Urinary bladder (tissue), 4 donors: ENCODE measurements around the gene EDA. TPM values are rescaled to one million over a fixed set of nuclear protein-coding genes. Genes with fewer than 3 reads are reported as not detected.
"Not testable (repeated sequence)": the region's sequence is repeated elsewhere in the genome, so short reads cannot be mapped to it uniquely, and the experiment has no call there.

Experiments used
- DNase-seq: peaks from one replicate; pipeline ENCODE4 v3.0.0-alpha.2; 2015; ENCODE audit errors: extremely low spot score
- H3K27ac ChIP-seq: one replicate; pipeline ENCODE4 v1.5.1; 2013; ENCODE audit warnings: low read depth, mild to moderate bottlenecking, moderate library complexity
- H3K36me3 ChIP-seq: one replicate; pipeline ENCODE4 v1.6.1; 2013; ENCODE audit warnings: mild to moderate bottlenecking, moderate library complexity; ENCODE audit not compliant: insufficient read depth
- H3K4me1 ChIP-seq: one replicate; pipeline ENCODE4 v1.6.1; 2013; ENCODE audit warnings: mild to moderate bottlenecking, moderate library complexity; ENCODE audit not compliant: insufficient read depth
- H3K4me3 ChIP-seq: one replicate; pipeline ENCODE4 v1.5.1; 2013; ENCODE audit warnings: low read depth, low read length
- WGBS: extraction: QIAGEN DNeasy Blood & Tissue Kit; methylation state at CpG from one replicate; pipeline ENCODE4 v1.1.7; 2013; 5-methylcytosine and 5-hydroxymethylcytosine counted together
- polyA plus RNA-seq: library from polyadenylated mRNA; stranded (reverse); fragments of 200-250 nt; gene quantifications from one replicate; pipeline ENCODE4 v1.2.3, GENCODE V29; 2013
- total RNA-seq: library from RNA; depleted of rRNA; stranded (reverse); fragments of >200 nt; gene quantifications from one replicate; pipeline ENCODE4 v1.2.3, GENCODE V29; 2014
- donor health status: healthy with polysubstance abuse.
- donor health status: healthy.

Gene EDA
- total and polyA plus RNA-seq, 2 donors = 3.8 to 5.7 TPM

GRCh38 chrX:69998299-69998698 is 382.4 kb downstream of the EDA start:
- H3K4me1 ChIP-seq, H3K36me3 ChIP-seq, H3K27ac ChIP-seq: not testable (repeated sequence)

GRCh38 chrX:70001269-70001668 is 385.4 kb downstream of the EDA start:
- whole genome bisulfite sequencing = 46% methylated on average over 2 of the region's 2 CpGs
- H3K27ac ChIP-seq = no peak overlapping the region
- H3K36me3 ChIP-seq = no peaks in the 10 kb centered on the region
- H3K4me3 ChIP-seq = no peak overlapping the region
- H3K4me1 ChIP-seq = no peaks in the 10 kb centered on the region
- DNase-seq = no peak

More at GRCh38 chrX:69998299-69998698, 382.4 kb downstream of the EDA start:
- DNase-seq, H3K4me3 ChIP-seq: not testable (repeated sequence)

GRCh38 chrX:70001708-70002341 is 385.9 kb downstream of the EDA start:
- Histone ChIP-seq H3K4me3 (no peak overlapping the region), H3K27ac (no peak overlapping the region), H3K4me1 (no peaks in the 10 kb centered on the region), H3K36me3 (no peaks in the 10 kb centered on the region)
- no peak for DNase-seq
- 86% methylated on average over 3 of the region's 3 CpGs for WGBS

- Histone ChIP-seq H3K27ac (no peak overlapping the region), H3K4me3 (no peak overlapping the region), H3K4me1 (no peaks in the 10 kb centered on the region), H3K36me3 (no peaks in the 10 kb centered on the region)
- no peak for DNase-seq
Observed at GRCh38 chrX:70007946-70008345, 392.0 kb downstream of the EDA start.

GRCh38 chrX:70009049-70009448 is 393.1 kb downstream of the EDA start:
- Histone ChIP-seq H3K4me1 (no peaks in the 10 kb centered on the region), H3K4me3 (no peak overlapping the region), H3K27ac (no peak overlapping the region), H3K36me3 (no peaks in the 10 kb centered on the region)
- no peak for DNase-seq

- DNase-seq = no peak
- Histone ChIP-seq H3K27ac (no peak overlapping the region), H3K4me3 (no peak overlapping the region), H3K36me3 (no peaks in the 10 kb centered on the region), H3K4me1 (no peaks in the 10 kb centered on the region)
- WGBS = 89% methylated on average over 2 of the region's 2 CpGs
Observed at GRCh38 chrX:70009970-70010369, 394.1 kb downstream of the EDA start.

- Histone ChIP-seq H3K36me3 (no peaks in the 10 kb centered on the region), H3K4me1 (no peaks in the 10 kb centered on the region), H3K27ac (no peak overlapping the region), H3K4me3 (no peak overlapping the region)
- no peak for DNase-seq
- 77% methylated on average over 4 of the region's 4 CpGs for WGBS
Observed at GRCh38 chrX:70012756-70013155, 396.8 kb downstream of the EDA start.

- DNase-seq = no peak
- Histone ChIP-seq H3K36me3 (no peaks in the 10 kb centered on the region), H3K4me1 (no peaks in the 10 kb centered on the region), H3K27ac (no peak overlapping the region), H3K4me3 (no peak overlapping the region)
- WGBS = 41% methylated on average over 5 of the region's 5 CpGs
Observed at GRCh38 chrX:70013466-70014381, 397.8 kb downstream of the EDA start.

GRCh38 chrX:70016513-70016912 is 400.6 kb downstream of the EDA start:
- no peak for DNase-seq

GRCh38 chrX:70022616-70023015 is 406.7 kb downstream of the EDA start:
- DNase-seq = no peak
- no peak overlapping the region for H3K27ac ChIP-seq
- 82% methylated on average over 4 of the region's 4 CpGs for WGBS
- H3K4me1 ChIP-seq = no peaks in the 10 kb centered on the region
- H3K36me3 ChIP-seq = no peaks in the 10 kb centered on the region
- no peak overlapping the region for H3K4me3 ChIP-seq

More at GRCh38 chrX:70016513-70016912, 400.6 kb downstream of the EDA start:
- Histone ChIP-seq H3K4me3 (no peak overlapping the region), H3K4me1 (no peaks in the 10 kb centered on the region), H3K27ac (no peak overlapping the region), H3K36me3 (no peaks in the 10 kb centered on the region)
- WGBS = 90% methylated on average over 2 of the region's 2 CpGs

GRCh38 chrX:70025464-70025863 is 409.6 kb downstream of the EDA start:
- no peak overlapping the region for H3K27ac ChIP-seq
- WGBS = 11% methylated on average over 1 of the region's 1 CpG
- H3K4me1 ChIP-seq = no peaks in the 10 kb centered on the region
- no peak overlapping the region for H3K4me3 ChIP-seq
- H3K36me3 ChIP-seq = no peaks in the 10 kb centered on the region
- no peak for DNase-seq

- 70% methylated on average over 1 of the region's 1 CpG for WGBS
Observed at GRCh38 chrX:70026112-70026850, 410.4 kb downstream of the EDA start.

GRCh38 chrX:70026851-70027200 is 410.9 kb downstream of the EDA start:
- H3K4me1 ChIP-seq = no peaks in the 10 kb centered on the region
- WGBS = 62% methylated on average over 4 of the region's 4 CpGs
- no peak overlapping the region for H3K4me3 ChIP-seq
- DNase-seq = no peak
- H3K36me3 ChIP-seq = no peaks in the 10 kb centered on the region
- no peak overlapping the region for H3K27ac ChIP-seq

More at GRCh38 chrX:70026112-70026850, 410.4 kb downstream of the EDA start:
- no peak for DNase-seq
- H3K4me3 ChIP-seq = no peak overlapping the region
- no peaks in the 10 kb centered on the region for H3K36me3 ChIP-seq
- no peak overlapping the region for H3K27ac ChIP-seq
- H3K4me1 ChIP-seq = no peaks in the 10 kb centered on the region

- WGBS = 43% methylated on average over 4 of the region's 4 CpGs
- H3K4me1 ChIP-seq = no peaks in the 10 kb centered on the region
- no peak overlapping the region for H3K4me3 ChIP-seq
- no peaks in the 10 kb centered on the region for H3K36me3 ChIP-seq
- DNase-seq = no peak
- H3K27ac ChIP-seq = no peak overlapping the region
Observed at GRCh38 chrX:70029863-70030262, 413.9 kb downstream of the EDA start.
